A549 (cell line): ENCODE measurements around the gene NRN1L. TPM values are rescaled to one million over a fixed set of nuclear protein-coding genes. Genes with fewer than 3 reads are reported as not detected.

Source experiments
- ATAC-seq, 2 experiments: fragments of 200-7000 bp in 1 of 2; fragments of >200 bp in 1 of 2; cut with Nextera tagmentation in 1 of 2; cut with Tn5 transposase in 1 of 2; 3 replicates each; pipeline versions ENCODE4 v1.8.0 to v1.9.1; 2018 to 2020; ENCODE audit warnings: mild to moderate bottlenecking in 1 of 2, moderate library complexity in 1 of 2
- CTCF ChIA-PET: fragments of 300-600 bp; sonication (Branson Sonifier 250); formaldehyde crosslinking; extraction: SDS; loops from one replicate; lab custom pipeline; 2021; ENCODE audit warnings: antibody characterized with exemption, inconsistent platforms; lab: Yijun Ruan, JAX
- POLR2A ChIA-PET: fragments of 350-600 bp; formaldehyde crosslinking; extraction: SDS; loops from one replicate; lab custom pipeline; 2021; ENCODE audit warnings: antibody characterized with exemption, inconsistent platforms; lab: Yijun Ruan, JAX
- DNase-seq, 2 experiments: peaks; one replicate each; pipeline versions ENCODE4 v3.0.0 to v3.0.0-alpha.2; 2011 to 2016; ENCODE audit warnings: low read depth in 1 of 2, low spot score in 1 of 2
- FAIRE-seq: peaks from 2 replicates; lab custom pipeline; 2011; peaks lifted over from hg19 to GRCh38; lab: Jason Lieb, UNC
- H3K27ac ChIP-seq, 2 experiments: fragments of >200 bp; sonication (Bioruptor Twin); formaldehyde crosslinking; 3 replicates each; pipeline ENCODE4 v1.5.1; 2016 to 2017
- H3K4me1 ChIP-seq: fragments of >200 bp; sonication (Bioruptor Twin); formaldehyde crosslinking; 3 replicates; pipeline ENCODE4 v1.6.1; 2016
- H3K4me2 ChIP-seq: fragments of >200 bp; sonication (Bioruptor Twin); formaldehyde crosslinking; 3 replicates; pipeline ENCODE4 v1.6.1; 2016
- H3K4me3 ChIP-seq: fragments of >200 bp; sonication (Bioruptor Twin); formaldehyde crosslinking; 3 replicates; pipeline ENCODE4 v1.5.1; 2016
- H3K9me3 ChIP-seq: fragments of >200 bp; sonication (Bioruptor Twin); formaldehyde crosslinking; 3 replicates; pipeline ENCODE4 v1.6.1; 2016
- CHD2 ChIP-seq: fragments of 150-350 bp; IDR thresholded peaks from 2 replicates; pipeline ENCODE4 v1.6.1; 2014; ENCODE audit warnings: low read length; ENCODE audit not compliant: partially characterized antibody
- EHF ChIP-seq: fragments of 250-450 bp; sonication (Bioruptor Pico); IDR thresholded peaks from 2 replicates; pipeline ENCODE4 v1.5.0; 2020; ENCODE audit warnings: mild to moderate bottlenecking
- FOSB ChIP-seq: fragments of 250-450 bp; sonication (Bioruptor Pico); IDR thresholded peaks from 2 replicates; pipeline ENCODE4 v1.5.0; 2020; ENCODE audit warnings: mild to moderate bottlenecking, moderate library complexity
- GATA3 ChIP-seq: IDR thresholded peaks from 2 replicates; pipeline ENCODE4 v1.6.1; 2012; ENCODE audit warnings: borderline replicate concordance
- HEYL ChIP-seq: fragments of 250-450 bp; sonication (Bioruptor Pico); IDR thresholded peaks from 2 replicates; pipeline ENCODE4 v1.8.0; 2021; ENCODE audit warnings: mild to moderate bottlenecking, moderate library complexity
- HOXB5 ChIP-seq: fragments of 250-450 bp; sonication (Bioruptor Pico); IDR thresholded peaks from 2 replicates; pipeline ENCODE4 v1.5.0; 2020; ENCODE audit warnings: mild to moderate bottlenecking, moderate library complexity
- KDM1A ChIP-seq: fragments of 200-600 bp; sonication (generic); IDR thresholded peaks from 2 replicates; pipeline ENCODE4 v1.6.1; 2016; ENCODE audit warnings: low read depth, mild to moderate bottlenecking
- KDM5A ChIP-seq: fragments of 200-600 bp; sonication (generic); IDR thresholded peaks from 2 replicates; pipeline ENCODE4 v1.6.1; 2016; ENCODE audit warnings: antibody characterized with exemption, mild to moderate bottlenecking
- MYC ChIP-seq: IDR thresholded peaks from 2 replicates; pipeline ENCODE4 v1.6.1; 2012; ENCODE audit warnings: mild to moderate bottlenecking, inconsistent platforms, low read length, improper control_type of control experiment, borderline replicate concordance
- POLR2A ChIP-seq: IDR thresholded peaks from 2 replicates; pipeline ENCODE4 v1.6.1; 2012; ENCODE audit warnings: mild to moderate bottlenecking, low read length
- RCOR1 ChIP-seq: fragments of 150-350 bp; IDR thresholded peaks from 2 replicates; pipeline ENCODE4 v1.6.1; 2014; ENCODE audit warnings: antibody characterized with exemption, low read length, low read depth
- RNF2 ChIP-seq: fragments of 200-600 bp; sonication (generic); IDR thresholded peaks from 2 replicates; pipeline ENCODE4 v1.6.1; 2016; ENCODE audit warnings: low read depth, mild to moderate bottlenecking, antibody characterized with exemption, moderate library complexity, borderline replicate concordance
- SMC3 ChIP-seq: fragments of >200 bp; sonication (Bioruptor Twin); formaldehyde crosslinking; IDR thresholded peaks from 3 replicates; pipeline ENCODE4 v1.6.1; 2018; ENCODE audit warnings: inconsistent platforms
- SREBF2 ChIP-seq: fragments of 450-650 bp; IDR thresholded peaks from 2 replicates; pipeline ENCODE4 v1.6.1; 2014; ENCODE audit warnings: mild to moderate bottlenecking, moderate library complexity
- TP53 ChIP-seq: fragments of 250-450 bp; sonication (Bioruptor Pico); IDR thresholded peaks from 2 replicates; pipeline ENCODE4 v1.5.0; 2021; ENCODE audit warnings: mild to moderate bottlenecking, moderate library complexity
- WGBS: methylation state at CpG from one replicate; pipeline ENCODE4 v1.1.6; 2017; ENCODE audit errors: missing lambda C conversion rate; 5-methylcytosine and 5-hydroxymethylcytosine counted together
- polyA plus RNA-seq, 4 experiments: library from polyadenylated mRNA; depleted of rRNA in 3 of 4; stranded (reverse); fragments of >200 nt; fragmentation: RNase III in 1 of 4; extraction: RNeasy Plus Mini Kit Qiagen cat#74134 plus additional on column Dnase treatment in 1 of 4; gene quantifications; 2 replicates in 3 of 4; 3 replicates in 1 of 4; pipeline ENCODE4 v1.2.3, GENCODE V29; 2011 to 2017
- TF ChIP-seq, protein P1 (sequence below): fragments of >200 bp; sonication (Bioruptor Twin); formaldehyde crosslinking; IDR thresholded peaks from 3 replicates; pipeline ENCODE4 v1.5.1; 2016
- TF ChIP-seq, protein P2 (sequence below): fragments of >200 bp; sonication (Bioruptor Twin); formaldehyde crosslinking; IDR thresholded peaks from 3 replicates; pipeline ENCODE4 v1.6.1; 2016
- TF ChIP-seq, protein P3 (sequence below): fragments of 450-650 bp; IDR thresholded peaks from 2 replicates; pipeline ENCODE4 v1.6.1; 2014; ENCODE audit warnings: antibody characterized with exemption

The NRN1L gene
- polyA plus RNA-seq, 2 of the 4 experiments (the other 2 are of a cell fraction) = 0.22 TPM; not detected in 1

DNA sequence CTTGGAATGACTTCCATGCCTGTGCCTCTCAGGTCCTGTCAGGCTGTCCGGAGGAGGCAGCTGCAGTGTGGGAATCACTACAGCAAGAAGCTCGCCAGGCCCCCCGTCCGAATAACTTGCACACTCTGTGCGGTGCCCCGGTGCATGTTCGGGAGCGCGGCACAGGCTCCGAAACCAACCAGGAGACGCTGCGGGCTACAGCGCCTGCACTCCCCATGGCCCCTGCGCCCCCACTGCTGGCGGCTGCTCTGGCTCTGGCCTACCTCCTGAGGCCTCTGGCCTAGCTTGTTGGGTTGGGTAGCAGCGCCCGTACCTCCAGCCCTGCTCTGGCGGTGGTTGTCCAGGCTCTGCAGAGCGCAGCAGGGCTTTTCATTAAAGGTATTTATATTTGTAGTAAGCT is 1.3 kb downstream of the NRN1L start:
- Histone ChIP-seq H3K27ac (no peak overlapping the region), H3K4me1 (peaks cover 9% of the 10 kb centered on the region; the same call in 1 of the 3 replicates), H3K4me3 (no peak overlapping the region), H3K4me2 (no peak overlapping the region), H3K9me3 (no peaks in the 10 kb centered on the region)
- 95% methylated on average over 19 of the region's 19 CpGs for WGBS
- ChIA-PET POLR2A (no interaction called here), CTCF (interaction anchor here (0.8 to 17.4 kb wide), 11 partner anchors 11 to 365 kb away, joined by 3 to 370 read pairs (median 4); partner anchors contain the start of genes CTRL, EDC4 and PSMB10)
- DNase-seq (no peak), ATAC-seq (no peak), FAIRE-seq (no peak)
- no peak for TF ChIP-seq HOXB5
- no peak for TF ChIP-seq SMC3
- no peak for TF ChIP-seq RCOR1
- TF ChIP-seq POLR2A = no peak
- TF ChIP-seq HEYL (CRISPR knock-in tag) = no peak

DNA sequence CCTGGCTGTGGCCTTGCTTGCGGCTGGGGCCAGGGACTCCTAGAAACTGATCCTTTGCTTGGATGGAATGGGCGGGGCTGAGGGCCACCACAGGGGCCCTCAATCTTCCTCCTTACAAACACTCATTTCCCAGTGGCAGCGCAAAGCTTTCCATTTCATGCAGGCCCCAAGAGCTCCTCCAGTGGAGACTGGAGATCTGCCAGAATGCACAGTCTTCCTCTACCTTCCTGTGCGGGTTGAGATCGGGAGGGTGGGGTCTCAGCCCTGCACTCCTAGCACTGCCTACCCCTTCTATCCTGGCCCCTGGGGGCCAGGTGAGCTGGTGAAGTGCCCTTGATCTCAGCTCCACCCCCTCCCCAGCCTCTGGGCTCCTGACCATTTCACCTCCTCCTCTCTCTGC is 1.7 kb downstream of the NRN1L start:
- H3K4me1 ChIP-seq = peaks cover 9% of the 10 kb centered on the region; the same call in 1 of the 3 replicates
- TF ChIP-seq SREBF2 (no peak), FOSB (no peak), KDM5A (no peak), GATA3 (no peak)
- TF ChIP-seq, protein P1, sequence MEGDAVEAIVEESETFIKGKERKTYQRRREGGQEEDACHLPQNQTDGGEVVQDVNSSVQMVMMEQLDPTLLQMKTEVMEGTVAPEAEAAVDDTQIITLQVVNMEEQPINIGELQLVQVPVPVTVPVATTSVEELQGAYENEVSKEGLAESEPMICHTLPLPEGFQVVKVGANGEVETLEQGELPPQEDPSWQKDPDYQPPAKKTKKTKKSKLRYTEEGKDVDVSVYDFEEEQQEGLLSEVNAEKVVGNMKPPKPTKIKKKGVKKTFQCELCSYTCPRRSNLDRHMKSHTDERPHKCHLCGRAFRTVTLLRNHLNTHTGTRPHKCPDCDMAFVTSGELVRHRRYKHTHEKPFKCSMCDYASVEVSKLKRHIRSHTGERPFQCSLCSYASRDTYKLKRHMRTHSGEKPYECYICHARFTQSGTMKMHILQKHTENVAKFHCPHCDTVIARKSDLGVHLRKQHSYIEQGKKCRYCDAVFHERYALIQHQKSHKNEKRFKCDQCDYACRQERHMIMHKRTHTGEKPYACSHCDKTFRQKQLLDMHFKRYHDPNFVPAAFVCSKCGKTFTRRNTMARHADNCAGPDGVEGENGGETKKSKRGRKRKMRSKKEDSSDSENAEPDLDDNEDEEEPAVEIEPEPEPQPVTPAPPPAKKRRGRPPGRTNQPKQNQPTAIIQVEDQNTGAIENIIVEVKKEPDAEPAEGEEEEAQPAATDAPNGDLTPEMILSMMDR = no peak
- ATAC-seq = no peak
- no peaks in the 10 kb centered on the region for H3K9me3 ChIP-seq
- ChIA-PET CTCF (interaction anchor here (0.8 to 17.4 kb wide), 11 partner anchors 12 to 366 kb away, joined by 3 to 370 read pairs (median 4); partner anchors contain the start of genes CTRL, EDC4 and PSMB10), POLR2A (no interaction called here)
- no peak for DNase-seq
- H3K4me3 ChIP-seq = no peak overlapping the region
- FAIRE-seq = no peak
- no peak overlapping the region for H3K4me2 ChIP-seq
- WGBS = 95% methylated on average over 5 of the region's 5 CpGs
- H3K27ac ChIP-seq = no peak overlapping the region

DNA sequence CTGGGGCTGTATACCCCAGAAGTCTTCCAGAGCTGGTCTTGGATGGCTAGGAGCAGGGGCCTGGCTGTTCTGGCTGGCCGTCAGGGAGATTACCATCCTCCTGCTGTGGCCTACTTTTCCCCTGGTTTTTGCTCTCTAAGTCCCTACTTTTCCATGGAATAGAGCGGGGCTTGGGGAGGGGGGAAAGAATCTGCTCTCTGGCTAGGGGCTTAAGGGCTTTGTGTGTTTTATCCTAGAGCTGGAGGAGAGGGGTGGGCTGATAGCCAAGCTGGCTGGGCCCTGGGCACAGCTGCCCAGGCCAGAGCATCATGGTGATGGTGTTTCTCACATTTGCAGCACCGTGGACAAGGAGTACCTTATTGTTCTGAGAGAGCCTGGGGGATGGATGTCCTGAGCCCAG is 3.6 kb downstream of the NRN1L start:
- Histone ChIP-seq H3K4me1 (peaks cover 14% of the 10 kb centered on the region; the same call in 2 of the 3 replicates), H3K27ac (no peak overlapping the region), H3K4me2 (no peak overlapping the region), H3K9me3 (no peaks in the 10 kb centered on the region), H3K4me3 (no peak overlapping the region)
- ATAC-seq (no peak), FAIRE-seq (no peak), DNase-seq (no peak)
- ChIA-PET CTCF (interaction anchor here (0.7 to 17.4 kb wide), 7 partner anchors 9 to 72 kb away, joined by 3 to 370 read pairs (median 4); partner anchors contain the start of genes CTRL, EDC4, LCAT and PSMB10), POLR2A (no interaction called here)
- WGBS = 81% methylated on average over 3 of the region's 3 CpGs
- TF ChIP-seq RNF2 (no peak), EHF (CRISPR knock-in tag) (no peak), KDM1A (no peak), TP53 (CRISPR knock-in tag) (no peak), CHD2 (no peak), MYC (no peak), GATA3 (no peak)
- TF ChIP-seq, protein P2, sequence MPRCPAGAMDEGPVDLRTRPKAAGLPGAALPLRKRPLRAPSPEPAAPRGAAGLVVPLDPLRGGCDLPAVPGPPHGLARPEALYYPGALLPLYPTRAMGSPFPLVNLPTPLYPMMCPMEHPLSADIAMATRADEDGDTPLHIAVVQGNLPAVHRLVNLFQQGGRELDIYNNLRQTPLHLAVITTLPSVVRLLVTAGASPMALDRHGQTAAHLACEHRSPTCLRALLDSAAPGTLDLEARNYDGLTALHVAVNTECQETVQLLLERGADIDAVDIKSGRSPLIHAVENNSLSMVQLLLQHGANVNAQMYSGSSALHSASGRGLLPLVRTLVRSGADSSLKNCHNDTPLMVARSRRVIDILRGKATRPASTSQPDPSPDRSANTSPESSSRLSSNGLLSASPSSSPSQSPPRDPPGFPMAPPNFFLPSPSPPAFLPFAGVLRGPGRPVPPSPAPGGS = no peak
- TF ChIP-seq, protein P3, sequence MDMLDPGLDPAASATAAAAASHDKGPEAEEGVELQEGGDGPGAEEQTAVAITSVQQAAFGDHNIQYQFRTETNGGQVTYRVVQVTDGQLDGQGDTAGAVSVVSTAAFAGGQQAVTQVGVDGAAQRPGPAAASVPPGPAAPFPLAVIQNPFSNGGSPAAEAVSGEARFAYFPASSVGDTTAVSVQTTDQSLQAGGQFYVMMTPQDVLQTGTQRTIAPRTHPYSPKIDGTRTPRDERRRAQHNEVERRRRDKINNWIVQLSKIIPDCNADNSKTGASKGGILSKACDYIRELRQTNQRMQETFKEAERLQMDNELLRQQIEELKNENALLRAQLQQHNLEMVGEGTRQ = no peak
